ENCODE measurements around the gene CLEC6A.

DNA sequence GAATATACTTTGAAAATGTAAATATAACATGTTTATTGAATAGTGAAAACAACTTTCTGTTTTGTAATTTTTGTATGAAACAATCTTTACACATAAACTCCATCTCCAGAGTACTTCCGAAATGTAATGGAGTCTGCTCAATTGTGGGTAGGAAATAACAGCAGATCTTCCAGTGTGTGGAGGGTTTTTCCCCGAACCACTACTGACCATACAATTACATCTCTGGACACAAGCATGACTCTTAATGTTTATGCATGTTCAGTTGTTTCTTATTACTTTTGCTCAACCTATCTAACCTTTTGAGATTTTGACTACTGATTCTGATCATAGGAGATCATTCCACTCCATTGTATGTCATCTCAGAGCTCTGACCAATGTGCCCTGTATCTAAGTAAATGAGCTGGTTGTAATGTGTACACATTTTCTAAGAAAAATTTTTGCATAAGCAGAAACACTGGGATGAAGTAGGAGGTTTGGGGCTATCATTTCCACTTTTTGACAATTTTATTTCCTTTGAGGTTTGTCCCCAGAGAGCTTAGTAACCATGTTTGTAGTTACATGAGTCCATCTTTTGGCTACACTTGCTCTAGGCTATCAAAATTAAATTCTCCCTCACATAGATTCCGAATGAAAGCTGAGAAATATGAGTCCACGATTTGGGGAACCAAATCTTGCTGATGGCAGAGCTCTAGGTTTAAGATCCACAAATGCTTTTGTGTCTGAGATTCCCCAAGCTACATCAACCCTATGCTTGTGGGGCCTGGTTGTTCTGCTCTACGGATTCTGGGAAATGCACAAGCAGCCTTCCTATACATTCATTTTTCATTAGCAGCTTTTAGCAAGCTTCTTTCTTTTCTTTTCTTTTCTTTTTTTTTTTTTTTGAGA, 36.1 kb downstream of the CLEC6A start:
- TF ChIP-seq, protein P1, sequence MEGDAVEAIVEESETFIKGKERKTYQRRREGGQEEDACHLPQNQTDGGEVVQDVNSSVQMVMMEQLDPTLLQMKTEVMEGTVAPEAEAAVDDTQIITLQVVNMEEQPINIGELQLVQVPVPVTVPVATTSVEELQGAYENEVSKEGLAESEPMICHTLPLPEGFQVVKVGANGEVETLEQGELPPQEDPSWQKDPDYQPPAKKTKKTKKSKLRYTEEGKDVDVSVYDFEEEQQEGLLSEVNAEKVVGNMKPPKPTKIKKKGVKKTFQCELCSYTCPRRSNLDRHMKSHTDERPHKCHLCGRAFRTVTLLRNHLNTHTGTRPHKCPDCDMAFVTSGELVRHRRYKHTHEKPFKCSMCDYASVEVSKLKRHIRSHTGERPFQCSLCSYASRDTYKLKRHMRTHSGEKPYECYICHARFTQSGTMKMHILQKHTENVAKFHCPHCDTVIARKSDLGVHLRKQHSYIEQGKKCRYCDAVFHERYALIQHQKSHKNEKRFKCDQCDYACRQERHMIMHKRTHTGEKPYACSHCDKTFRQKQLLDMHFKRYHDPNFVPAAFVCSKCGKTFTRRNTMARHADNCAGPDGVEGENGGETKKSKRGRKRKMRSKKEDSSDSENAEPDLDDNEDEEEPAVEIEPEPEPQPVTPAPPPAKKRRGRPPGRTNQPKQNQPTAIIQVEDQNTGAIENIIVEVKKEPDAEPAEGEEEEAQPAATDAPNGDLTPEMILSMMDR (IDR thresholded peaks at IDR 0.05): no peak
- TF ChIP-seq POLR2A (IDR thresholded peaks at IDR 0.05): no peak
